IMR-90 (cell line): Measurements from ENCODE around the gene GMEB2. TPM values are rescaled to one million over a fixed set of nuclear protein-coding genes. Genes with fewer than 3 reads are reported as not detected.

Experiments used
- ATAC-seq: fragments of 200-7000 bp; cut with Tn5 transposase; 2 replicates; pipeline ENCODE4 v1.9.1; 2020; ENCODE audit warnings: low read depth, mild to moderate bottlenecking, moderate library complexity
- BruUV-seq: library from RNA; stranded (reverse); fragments of 400-500 nt; replicated peaks from 2 replicates; lab custom pipeline; 2021; lab: Mats Ljungman, UMichigan
- CTCF ChIA-PET: fragments of 300-600 bp; formaldehyde crosslinking; extraction: SDS; loops from one replicate; lab custom pipeline; 2021; ENCODE audit warnings: antibody characterized with exemption; lab: Yijun Ruan, JAX
- POLR2A ChIA-PET: fragments of 300-600 bp; sonication (Branson Sonifier 250); formaldehyde crosslinking; loops from one replicate; lab custom pipeline; 2022; ENCODE audit warnings: antibody characterized with exemption; ENCODE audit not compliant: unreplicated experiment; lab: Charles Lee
- DNase-seq: peaks from one replicate; pipeline ENCODE4 v3.0.0; 2013
- H2AFZ ChIP-seq: replicated peaks from 2 replicates; pipeline ENCODE3; 2013; ENCODE audit warnings: low read length, mild to moderate bottlenecking; ENCODE audit not compliant: poor library complexity
- H2AK5ac ChIP-seq: 2 replicates; pipeline ENCODE4 v1.6.1; 2013; ENCODE audit warnings: low read depth, low read length, inconsistent platforms
- H2AK9ac ChIP-seq: replicated peaks from 2 replicates; pipeline ENCODE3; 2013; ENCODE audit warnings: mild to moderate bottlenecking, low read depth, low read length, moderate library complexity; ENCODE audit not compliant: poor library complexity
- H2BK120ac ChIP-seq: 2 replicates; pipeline ENCODE4 v1.6.1; 2013; ENCODE audit warnings: low read depth, low read length, inconsistent platforms
- H2BK15ac ChIP-seq: 3 replicates; pipeline ENCODE4 v1.6.1; 2013; ENCODE audit warnings: low read depth, low read length, inconsistent platforms
- H2BK20ac ChIP-seq: 2 replicates; pipeline ENCODE4 v1.6.1; 2013; ENCODE audit warnings: low read depth, mild to moderate bottlenecking, inconsistent platforms, low read length, moderate library complexity
- H2BK5ac ChIP-seq: 2 replicates; pipeline ENCODE4 v1.6.1; 2013; ENCODE audit warnings: mild to moderate bottlenecking, low read depth, low read length, inconsistent platforms; ENCODE audit not compliant: poor library complexity, severe bottlenecking
- H3K14ac ChIP-seq: replicated peaks from 2 replicates; pipeline ENCODE4 v1.6.1; 2013; ENCODE audit warnings: low read depth, low read length, inconsistent platforms
- H3K18ac ChIP-seq: 2 replicates; pipeline ENCODE4 v1.6.1; 2013; ENCODE audit warnings: low read depth, low read length, control low read depth
- H3K23ac ChIP-seq: 2 replicates; pipeline ENCODE4 v1.6.1; 2013; ENCODE audit warnings: low read depth, low read length, inconsistent platforms
- H3K27ac ChIP-seq: 2 replicates; pipeline ENCODE4 v1.5.1; 2013; ENCODE audit warnings: mild to moderate bottlenecking, control low read depth, low read length; ENCODE audit not compliant: insufficient read depth
- H3K27me3 ChIP-seq: 2 replicates; pipeline ENCODE4 v1.6.1; 2013; ENCODE audit warnings: low read length; ENCODE audit not compliant: control insufficient read depth, insufficient read depth
- H3K36me3 ChIP-seq: 2 replicates; pipeline ENCODE4 v1.6.1; 2013; ENCODE audit warnings: low read length, mixed read lengths; ENCODE audit not compliant: control insufficient read depth, insufficient read depth
- H3K4ac ChIP-seq: 2 replicates; pipeline ENCODE4 v1.6.1; 2013; ENCODE audit warnings: low read depth, low read length, inconsistent platforms
- H3K4me1 ChIP-seq: 2 replicates; pipeline ENCODE4 v1.6.1; 2013; ENCODE audit warnings: low read length, mixed read lengths; ENCODE audit not compliant: control insufficient read depth, insufficient read depth
- H3K4me2 ChIP-seq: 2 replicates; pipeline ENCODE4 v1.6.1; 2013; ENCODE audit warnings: low read depth, mild to moderate bottlenecking, control low read depth, low read length, moderate library complexity
- H3K4me3 ChIP-seq: 2 replicates; pipeline ENCODE4 v1.5.1; 2013; ENCODE audit warnings: low read depth, mild to moderate bottlenecking, control low read depth, low read length, moderate library complexity; ENCODE audit not compliant: insufficient read depth
- H3K56ac ChIP-seq: 2 replicates; pipeline ENCODE4 v1.6.1; 2013; ENCODE audit warnings: low read length, inconsistent platforms; ENCODE audit not compliant: insufficient read depth; ENCODE audit errors: extremely low read depth
- H3K79me1 ChIP-seq, 2 experiments: 2 replicates each; pipeline ENCODE4 v1.6.1; 2013; ENCODE audit warnings: low read length in 2 of 2, inconsistent platforms in 1 of 2, low read depth in 1 of 2
- H3K9ac ChIP-seq: 2 replicates; pipeline ENCODE4 v1.6.1; 2013; ENCODE audit warnings: low read depth, low read length, control low read depth
- H3K9me1 ChIP-seq: 2 replicates; pipeline ENCODE4 v1.6.1; 2013; ENCODE audit warnings: low read length, inconsistent platforms; ENCODE audit not compliant: insufficient read depth
- H3K9me3 ChIP-seq: 2 replicates; pipeline ENCODE4 v1.6.1; 2013; ENCODE audit warnings: low read length; ENCODE audit not compliant: control insufficient read depth, insufficient read depth
- H4K20me1 ChIP-seq: 2 replicates; pipeline ENCODE4 v1.6.1; 2013; ENCODE audit warnings: low read length, inconsistent platforms; ENCODE audit not compliant: insufficient read depth
- H4K5ac ChIP-seq: 2 replicates; pipeline ENCODE4 v1.6.1; 2013; ENCODE audit warnings: mild to moderate bottlenecking, low read depth, low read length, control low read depth
- H4K8ac ChIP-seq, 2 experiments: 2 replicates each; pipeline ENCODE4 v1.6.1; 2013; ENCODE audit warnings: low read depth in 2 of 2, low read length in 2 of 2, control low read depth in 1 of 2, inconsistent platforms in 1 of 2
- H4K91ac ChIP-seq: 2 replicates; pipeline ENCODE4 v1.6.1; 2013; ENCODE audit warnings: low read depth, low read length, inconsistent platforms; ENCODE audit not compliant: insufficient read depth
- MAZ ChIP-seq: IDR thresholded peaks from 2 replicates; pipeline ENCODE4 v1.6.1; 2012; ENCODE audit warnings: low read depth, mild to moderate bottlenecking, low read length, improper control_type of control experiment, moderate library complexity, borderline replicate concordance
- POLR2A ChIP-seq: IDR thresholded peaks from 2 replicates; pipeline ENCODE4 v1.6.1; 2012; ENCODE audit warnings: mild to moderate bottlenecking, low read depth, low read length
- SMC3 ChIP-seq: fragments of 150-350 bp; IDR thresholded peaks from 2 replicates; pipeline ENCODE4 v1.6.1; 2016; ENCODE audit warnings: low read depth, mild to moderate bottlenecking, antibody characterized with exemption, low read length, moderate library complexity
- WGBS, 2 experiments: methylation state at CpG; one replicate each; pipeline versions ENCODE4 v1.1.5 to v1.1.7; 2013; ENCODE audit warnings: missing lambda C conversion rate in 2 of 2; ENCODE audit not compliant: insufficient read length in 1 of 2; ENCODE audit errors: extremely low coverage in 2 of 2; 5-methylcytosine and 5-hydroxymethylcytosine counted together
- dilution Hi-C: fragments of 300-500 bp; cut with HindIII; formaldehyde crosslinking; loops from one replicate; pipeline ENCODE4 v1.14.3; 2018; ENCODE audit warnings: low sequenced_read_pairs; ENCODE audit not compliant: unreplicated experiment
- in situ Hi-C: fragments of 300-500 bp; cut with MboI; formaldehyde crosslinking; loops from 3 replicates; pipeline ENCODE4 v1.14.3; 2019; ENCODE audit warnings: low sequenced_read_pairs, inconsistent platforms, mixed read lengths
- intact Hi-C: fragments of 100-400 bp; cut with micrococcal nuclease; formaldehyde crosslinking; loops from 2 replicates; pipeline ENCODE4 v1.10.0; 2022
- polyA plus RNA-seq, 3 experiments: library from polyadenylated mRNA; depleted of rRNA; stranded (reverse); fragments of >200 nt; gene quantifications; 2 replicates each; pipeline ENCODE4 v1.2.3, GENCODE V29; 2012; ENCODE audit warnings: low replicate concordance in 1 of 3
- total RNA-seq: library from RNA; depleted of rRNA; stranded (reverse); fragments of >200 nt; gene quantifications from 2 replicates; pipeline ENCODE4 v1.2.3, GENCODE V29; 2012
- TF ChIP-seq, protein P1 (sequence below): fragments of 150-350 bp; IDR thresholded peaks from 2 replicates; pipeline ENCODE4 v1.6.1; 2016; ENCODE audit warnings: low read depth, mild to moderate bottlenecking, low read length, moderate library complexity, borderline replicate concordance

GMEB2 gene
- total and polyA plus RNA-seq, 2 of the 4 experiments (the other 2 are of a cell fraction), result 5.0 to 10.0 TPM

DNA sequence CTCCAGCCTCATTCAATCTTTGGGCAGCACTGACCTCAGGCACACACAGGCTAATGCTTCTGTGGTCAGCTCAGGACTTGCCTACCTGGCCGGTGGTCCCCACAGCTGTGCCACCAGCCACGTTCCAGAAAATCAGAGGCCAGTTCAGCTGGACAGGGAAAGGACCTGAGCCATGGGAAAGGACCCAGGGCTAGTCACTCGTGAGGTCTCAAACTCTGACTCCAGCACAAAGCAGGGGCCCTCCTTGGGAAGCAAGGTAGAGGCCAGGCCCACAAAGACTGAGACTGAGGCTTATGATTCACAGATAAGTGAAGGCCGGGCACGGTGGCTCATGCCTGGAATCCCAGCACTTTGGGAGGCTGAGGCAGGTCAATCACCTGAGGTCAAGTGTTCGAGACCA lies 30.5 kb downstream of the GMEB2 start (continued):
- TF ChIP-seq, protein P1, sequence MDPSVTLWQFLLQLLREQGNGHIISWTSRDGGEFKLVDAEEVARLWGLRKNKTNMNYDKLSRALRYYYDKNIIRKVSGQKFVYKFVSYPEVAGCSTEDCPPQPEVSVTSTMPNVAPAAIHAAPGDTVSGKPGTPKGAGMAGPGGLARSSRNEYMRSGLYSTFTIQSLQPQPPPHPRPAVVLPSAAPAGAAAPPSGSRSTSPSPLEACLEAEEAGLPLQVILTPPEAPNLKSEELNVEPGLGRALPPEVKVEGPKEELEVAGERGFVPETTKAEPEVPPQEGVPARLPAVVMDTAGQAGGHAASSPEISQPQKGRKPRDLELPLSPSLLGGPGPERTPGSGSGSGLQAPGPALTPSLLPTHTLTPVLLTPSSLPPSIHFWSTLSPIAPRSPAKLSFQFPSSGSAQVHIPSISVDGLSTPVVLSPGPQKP, result no peak
- no peak for TF ChIP-seq SMC3

DNA sequence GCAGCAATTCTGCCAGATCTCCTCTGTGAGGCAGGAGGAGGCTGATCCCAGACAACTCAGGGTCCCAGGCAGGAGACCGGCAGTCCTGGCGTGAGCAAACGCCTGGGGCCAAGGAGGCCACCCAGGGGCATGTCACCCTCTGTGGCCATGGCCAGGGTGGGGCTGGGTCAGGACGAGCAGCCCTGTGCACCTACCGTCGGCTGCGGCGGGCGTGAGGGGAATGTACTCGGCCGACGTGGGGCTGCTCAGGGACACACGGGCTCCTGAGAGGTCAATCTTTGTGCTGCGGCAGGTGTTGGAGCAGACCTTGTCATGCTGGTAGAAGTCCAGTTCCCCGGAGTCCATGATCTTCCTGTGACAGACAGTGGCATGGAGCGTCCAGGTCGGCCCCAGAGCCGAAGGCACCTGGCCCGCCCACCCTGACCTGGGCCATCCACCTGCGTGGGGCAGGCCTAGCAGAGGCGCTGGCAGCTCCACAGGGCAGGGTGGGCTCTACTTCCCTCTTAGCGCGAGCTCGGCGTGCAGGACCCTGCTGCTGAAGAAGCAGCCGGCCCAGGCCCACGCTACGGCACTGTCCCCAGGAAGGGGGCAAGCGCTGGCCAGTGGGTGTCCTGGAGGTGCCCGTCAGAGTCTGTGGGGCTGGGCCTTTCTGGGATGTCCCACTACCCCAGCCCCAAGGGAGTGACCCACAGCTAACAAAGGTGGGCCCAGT lies 31.3 kb downstream of the GMEB2 start:
- Histone ChIP-seq H3K4me1 (peaks cover 7% of the 10 kb centered on the region), H3K4me3 (no peak overlapping the region), H3K18ac (no peak overlapping the region), H2BK120ac (no peak overlapping the region), H4K20me1 (no peaks in the 10 kb centered on the region; the same call in none of the 2 replicates), H3K9me1 (peaks cover 4% of the 10 kb centered on the region; the same call in 1 of the 2 replicates), H3K4me2 (no peak overlapping the region), H2BK20ac (no peak overlapping the region), H3K36me3 (peaks cover 48% of the 10 kb centered on the region), H3K27me3 (no peaks in the 10 kb centered on the region), H3K9ac (no peak overlapping the region), H2AK5ac (no peak overlapping the region), H3K79me1 (peaks cover 7 to 24% of the 10 kb centered on the region in 2 experiments), H4K5ac (no peak overlapping the region), H2BK5ac (no peak overlapping the region), H3K27ac (no peak overlapping the region), H2AK9ac (no peak overlapping the region), H2AFZ (no peak overlapping the region), H3K4ac (no peak overlapping the region), H3K56ac (no peak overlapping the region), H3K23ac (no peak overlapping the region), H4K91ac (no peak overlapping the region), H3K9me3 (no peaks in the 10 kb centered on the region), H2BK15ac (no peak overlapping the region), H4K8ac (no peak overlapping the region), H3K14ac (no peak overlapping the region)
- BruUV-seq, result no TSS peak
- dilution Hi-C loops (no loop called here), intact Hi-C loops (no loop called here), in situ Hi-C loops (no loop called here)
- WGBS, 2 experiments, result 88% methylated on average over 16 of the region's 30 CpGs; no CpG with 5 or more reads in 1 of the 2 experiments
- TF ChIP-seq MAZ, result no peak
- no peak for TF ChIP-seq SMC3
- no peak for TF ChIP-seq POLR2A
- POLR2A ChIA-PET, result no interaction called here
- DNase-seq (no peak), ATAC-seq (no peak)
- CTCF ChIA-PET, result no interaction called here
